GM21723 (cell line): Measurements from ENCODE around the gene EEFSEC.
A peak's percentile ranks its signal among the peaks of the same experiment; 100 is the strongest.

Experiments used
- ATAC-seq: cut with Tn5 transposase; IDR thresholded peaks from one replicate; pipeline ENCODE4 v1.9.1; 2021; ENCODE audit warnings: mild to moderate bottlenecking, moderate library complexity; ENCODE audit not compliant: unreplicated experiment

EEFSEC gene

GRCh38 chr3:128420720-128421438 is 267.6 kb downstream of the EEFSEC start:
- no peak for ATAC-seq

- no peak for ATAC-seq
These were observed 268.2 kb downstream of the EEFSEC start for GRCh38 chr3:128421439-128421836.

- ATAC-seq: no peak
These were observed 268.7 kb downstream of the EEFSEC start for GRCh38 chr3:128421966-128422365.

DNA sequence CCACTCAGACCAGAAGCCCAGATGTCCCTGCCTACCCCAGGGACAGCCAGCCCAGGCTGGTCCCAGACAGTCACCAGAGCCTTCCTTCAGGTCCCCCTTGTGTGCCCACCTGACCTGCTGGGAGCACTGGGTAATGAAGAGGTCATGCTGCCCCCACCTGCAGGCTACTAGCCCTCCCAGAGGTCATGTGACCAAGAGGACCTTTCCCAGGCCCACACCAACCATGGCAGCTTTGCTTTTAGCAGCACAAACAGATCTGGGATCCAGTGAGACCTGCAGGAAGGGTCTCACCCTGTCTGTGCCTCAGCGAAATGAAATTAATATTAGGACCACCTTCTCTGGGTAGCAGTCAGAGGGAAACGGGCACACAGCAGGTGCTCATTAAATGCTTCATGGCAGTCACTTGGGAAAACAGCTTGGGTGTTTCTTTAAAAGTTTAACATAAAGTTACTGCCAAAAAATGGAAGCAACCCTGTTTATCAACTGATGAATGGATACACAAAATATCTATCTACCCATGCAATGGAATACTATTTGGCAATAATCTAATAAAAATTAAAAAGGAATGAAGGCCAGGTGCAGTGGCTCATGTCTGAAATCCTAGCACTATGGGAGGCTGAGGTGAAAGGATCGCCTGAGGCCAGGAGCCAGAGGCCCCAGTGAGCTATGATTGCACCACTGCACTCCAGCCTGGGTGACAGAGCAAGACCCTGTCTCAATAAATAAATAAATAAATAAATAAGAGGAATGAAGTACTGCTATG is 269.7 kb downstream of the EEFSEC start:
- ATAC-seq: no peak

DNA sequence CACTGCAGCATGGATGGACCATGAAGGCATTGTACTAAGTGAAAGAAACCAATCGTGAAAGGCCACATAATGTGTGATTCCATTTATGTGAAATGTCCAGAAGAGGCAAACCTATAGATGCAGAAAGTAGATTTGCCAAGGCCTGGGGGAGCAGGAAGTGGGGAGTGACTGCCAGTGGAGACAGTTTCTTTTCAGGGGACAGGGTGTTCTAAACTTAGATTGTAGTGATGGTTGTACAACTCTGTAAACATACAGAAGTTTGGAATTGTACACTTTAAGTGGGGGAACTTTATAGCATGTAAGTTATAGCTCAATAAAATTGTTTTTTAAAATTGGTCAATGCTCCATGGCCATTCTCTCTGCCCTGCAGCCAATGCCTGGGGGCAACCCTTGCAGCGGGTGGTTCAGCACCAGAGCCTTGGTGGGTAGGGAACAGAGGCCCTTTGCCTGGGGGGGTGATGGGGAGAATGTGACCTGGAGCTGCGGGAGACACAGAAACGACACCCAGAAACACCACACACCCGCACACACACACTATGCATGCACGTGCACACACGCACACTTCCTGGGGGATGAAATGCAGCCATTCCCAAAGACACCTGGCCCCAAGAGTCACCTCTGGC is 270.4 kb downstream of the EEFSEC start:
- ATAC-seq: no peak

- ATAC-seq: no peak
These were observed 271.3 kb downstream of the EEFSEC start for GRCh38 chr3:128424508-128425069.

DNA sequence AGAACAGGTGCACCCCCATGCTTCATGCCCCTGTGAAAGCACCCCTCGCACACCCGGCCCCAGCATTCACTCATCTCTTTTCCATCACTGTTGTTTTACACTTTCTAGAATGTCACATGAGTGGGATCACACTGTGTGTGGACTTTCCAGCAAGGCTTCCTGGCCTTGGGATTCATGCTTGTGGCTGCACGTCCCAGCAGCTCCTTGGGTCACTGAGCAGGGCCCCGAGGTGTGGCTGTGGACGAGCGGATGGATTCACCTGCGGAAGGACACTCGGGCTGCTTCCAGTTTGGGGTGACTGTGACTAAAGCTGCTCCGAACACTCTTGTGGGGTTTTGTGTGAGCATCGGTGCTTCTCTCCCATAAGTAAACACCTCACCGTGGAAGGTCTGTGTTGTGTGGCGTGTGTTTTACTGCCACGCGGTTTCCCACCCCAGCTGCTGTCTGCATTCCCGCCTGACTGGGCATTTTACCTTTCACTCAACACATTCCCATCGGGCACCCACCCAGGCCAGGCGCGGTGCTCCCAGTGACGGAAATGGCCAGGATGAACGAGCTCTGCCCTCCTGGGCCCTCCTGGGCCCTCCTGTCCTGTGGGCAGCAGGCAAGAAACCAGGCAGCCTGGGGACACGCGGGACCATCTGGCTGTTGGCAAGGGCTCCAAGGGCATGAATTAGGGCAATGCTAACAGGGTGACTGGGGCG is 272.0 kb downstream of the EEFSEC start:
- ATAC-seq: no peak

DNA sequence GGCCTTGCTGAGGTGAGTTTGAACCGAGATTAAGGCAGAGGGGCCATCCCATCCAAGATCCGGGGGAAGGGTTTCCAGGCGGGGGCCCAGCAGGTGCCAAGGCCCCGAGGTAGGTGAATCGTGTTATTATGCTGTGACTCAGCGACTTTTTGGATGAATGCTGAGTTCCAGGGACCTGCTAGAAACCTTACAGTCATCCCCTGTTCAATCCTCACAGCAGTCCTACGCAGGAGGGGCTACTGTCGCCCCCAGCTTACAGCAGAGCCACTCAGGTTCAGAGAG is 272.5 kb downstream of the EEFSEC start:
- no peak for ATAC-seq

DNA sequence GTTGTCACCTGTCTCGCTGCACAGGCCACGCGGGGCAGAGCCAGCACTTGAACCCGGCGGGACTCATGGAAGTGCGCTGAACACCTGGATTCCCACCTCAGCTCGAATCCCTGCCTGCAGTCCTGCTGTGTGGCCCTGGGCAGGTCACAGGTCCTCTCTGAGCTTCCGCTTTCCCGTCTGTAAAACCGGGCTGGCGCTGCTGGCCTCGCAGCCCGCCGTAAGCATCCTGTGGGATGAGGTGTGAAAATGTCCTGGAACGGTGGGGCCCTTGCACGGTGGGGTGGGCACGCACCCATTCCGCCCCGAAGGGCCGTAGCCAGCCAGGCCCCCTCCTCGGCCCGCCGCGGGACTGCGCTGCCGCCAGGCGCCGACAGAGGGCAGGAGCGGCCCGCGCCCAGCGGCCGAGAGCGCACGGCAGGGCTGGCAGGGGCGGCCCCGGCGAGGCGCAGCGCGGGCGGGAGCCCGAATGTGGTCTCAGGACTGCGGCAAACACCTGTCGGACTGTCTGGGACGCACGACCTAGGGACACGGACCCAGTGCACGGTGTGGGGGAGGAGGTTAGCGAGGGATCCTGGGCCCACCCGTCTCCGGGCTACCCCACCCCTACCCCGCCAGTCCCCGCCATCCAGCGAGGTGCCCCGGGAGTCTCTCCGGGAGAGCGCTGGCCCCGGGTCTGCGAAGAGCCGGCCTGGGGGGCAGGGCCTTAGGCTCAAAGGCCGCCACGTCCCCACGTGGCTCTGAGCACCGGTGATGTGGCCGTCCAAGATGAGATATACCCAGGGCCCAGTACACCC is 273.0 kb downstream of the EEFSEC start:
- peak; percentile 84 for ATAC-seq

DNA sequence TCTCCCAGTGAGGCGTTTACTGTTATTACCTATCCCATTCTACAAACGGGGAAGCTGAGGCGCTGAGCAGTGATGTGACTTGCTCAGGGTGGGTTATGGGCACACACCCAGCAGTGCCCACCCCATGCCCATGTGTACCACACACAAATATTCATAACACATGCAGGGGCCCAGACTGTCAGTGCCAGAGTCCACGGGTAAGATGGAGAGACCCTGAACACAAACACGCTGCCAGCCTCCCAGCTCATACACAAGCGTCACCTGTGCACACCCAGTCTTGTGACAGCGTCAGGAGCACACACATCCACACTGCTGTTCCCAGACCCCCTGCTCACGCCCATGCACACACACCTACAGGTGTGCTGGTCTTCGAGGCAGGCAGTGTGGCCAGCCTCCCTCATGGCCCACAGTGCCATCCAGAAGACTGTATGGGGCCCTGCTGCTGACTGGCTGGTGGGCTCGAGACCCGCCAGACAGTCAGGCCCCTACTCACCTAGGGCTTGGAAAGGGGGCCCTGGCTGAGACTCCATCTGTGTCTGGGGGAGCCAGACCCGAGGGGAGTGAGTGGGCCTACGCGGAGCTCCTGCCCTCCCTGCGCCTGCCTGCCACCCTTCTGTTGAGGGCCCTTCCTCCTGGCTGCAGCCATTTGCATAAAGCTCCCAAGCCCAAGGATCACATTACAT is 274.0 kb downstream of the EEFSEC start:
- ATAC-seq: no peak

DNA sequence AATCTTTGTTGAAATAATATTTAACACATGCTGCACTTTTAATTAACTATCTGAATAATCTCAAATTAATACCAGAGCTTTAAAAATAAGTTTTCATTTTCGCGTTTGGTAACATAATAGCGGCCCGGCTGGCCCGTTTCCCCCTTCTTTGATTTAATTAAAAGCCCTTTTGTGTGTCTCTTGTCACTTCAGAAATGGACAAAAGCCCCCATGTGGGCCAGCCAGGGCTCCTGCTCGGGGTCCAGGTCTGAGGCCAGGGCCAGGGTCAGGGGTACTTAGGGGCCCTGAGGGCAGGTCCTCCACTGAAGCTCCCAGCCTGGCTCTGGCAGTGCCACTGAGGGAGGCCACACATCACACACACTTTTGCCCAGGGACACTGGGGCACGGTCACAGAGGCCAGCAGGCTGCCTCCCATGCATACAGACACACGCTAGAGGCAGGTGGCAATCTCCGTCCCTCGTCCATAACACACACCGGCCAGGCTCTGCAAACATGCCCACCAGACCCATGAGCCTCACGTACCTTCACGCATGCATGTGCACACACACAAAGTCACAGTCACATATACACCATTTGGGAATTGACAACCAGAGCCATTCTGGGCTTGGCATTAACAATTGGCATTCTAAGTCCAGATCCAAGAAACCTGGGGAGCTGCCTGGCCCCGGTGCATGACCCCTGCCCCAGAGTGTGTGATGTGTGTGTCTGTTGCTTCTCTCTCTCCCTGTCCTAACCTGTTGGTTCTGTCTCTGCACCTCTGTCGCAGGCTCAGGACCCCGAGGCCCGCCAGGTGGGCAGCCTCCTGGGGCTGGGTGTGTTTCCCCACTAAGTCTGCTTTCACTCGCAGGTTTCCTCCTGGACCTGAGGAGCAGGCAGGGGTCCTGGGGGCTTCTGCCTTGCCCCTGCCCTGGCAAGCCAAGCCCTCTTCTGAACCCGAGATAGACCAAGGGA is 274.9 kb downstream of the EEFSEC start:
- no peak for ATAC-seq

DNA sequence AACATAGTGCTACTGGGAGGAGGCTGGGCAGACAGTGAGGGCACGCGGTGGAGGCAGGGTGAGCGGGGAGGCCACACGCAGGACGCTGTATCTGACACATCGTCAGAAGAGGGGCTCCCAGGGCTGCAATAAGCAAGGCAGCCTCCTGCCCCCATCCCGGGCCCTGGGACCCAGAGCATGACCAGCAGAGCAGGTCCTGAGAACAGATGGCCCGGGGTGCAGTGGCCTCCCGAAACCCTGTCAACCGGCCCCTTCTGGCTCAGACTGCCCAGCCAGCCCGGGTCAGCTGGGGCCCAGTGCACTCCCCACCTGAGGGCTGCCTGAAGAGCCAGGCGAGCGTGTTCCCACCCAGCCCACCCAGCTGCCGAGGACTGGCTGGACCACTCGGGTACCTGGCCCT is 276.0 kb downstream of the EEFSEC start:
- no peak for ATAC-seq

DNA sequence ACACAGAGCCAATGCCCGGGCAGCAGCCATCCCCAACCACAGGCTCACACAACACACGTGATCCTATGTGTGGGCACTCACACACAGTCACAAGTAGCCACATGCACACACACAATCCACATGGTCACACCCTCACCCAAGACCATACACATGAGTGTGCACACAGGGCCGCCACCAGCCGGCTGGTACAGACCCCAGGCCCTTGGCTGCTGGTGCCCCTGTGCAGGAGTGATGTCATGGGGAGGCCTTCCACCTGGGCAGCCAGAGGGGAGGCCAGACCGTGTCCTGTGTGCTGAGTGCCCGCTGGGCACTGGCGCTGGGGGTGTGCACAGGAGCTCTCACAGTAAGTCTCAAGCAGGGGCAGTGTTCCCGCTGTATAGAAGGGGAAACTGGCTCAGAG is 276.5 kb downstream of the EEFSEC start:
- no peak for ATAC-seq

GRCh38 chr3:128430301-128430700 is 277.0 kb downstream of the EEFSEC start:
- no peak for ATAC-seq

- no peak for ATAC-seq
These were observed 277.4 kb downstream of the EEFSEC start for GRCh38 chr3:128430731-128431130.

GRCh38 chr3:128431803-128432300 is 278.6 kb downstream of the EEFSEC start:
- ATAC-seq: no peak

GRCh38 chr3:128432301-128432970 is 279.2 kb downstream of the EEFSEC start:
- no peak for ATAC-seq
